Suprapubic skin (tissue), 3 donors: ENCODE data around the gene MAP1LC3B.

ENCODE experiments used
- EP300 ChIP-seq: sonication (generic); formaldehyde crosslinking; IDR thresholded peaks from one replicate; pipeline ENCODE4 v1.6.1; 2017; ENCODE audit warnings: antibody characterized with exemption
- POLR2A ChIP-seq, 2 donors: fragments of 450-650 bp; IDR thresholded peaks; one replicate each; pipeline ENCODE4 v1.6.1; 2017; ENCODE audit warnings: antibody characterized with exemption in 2 of 2, mild to moderate bottlenecking in 2 of 2, moderate library complexity in 2 of 2
- TF ChIP-seq, protein P1 (sequence below), 2 donors: fragments of 200-600 bp in 1 of 2; fragments of 450-650 bp in 1 of 2; sonication (generic) in 1 of 2; IDR thresholded peaks; one replicate each; pipeline ENCODE4 v1.5.1; 2016 to 2019; ENCODE audit warnings: antibody characterized with exemption in 2 of 2, mild to moderate bottlenecking in 1 of 2, moderate library complexity in 1 of 2

DNA sequence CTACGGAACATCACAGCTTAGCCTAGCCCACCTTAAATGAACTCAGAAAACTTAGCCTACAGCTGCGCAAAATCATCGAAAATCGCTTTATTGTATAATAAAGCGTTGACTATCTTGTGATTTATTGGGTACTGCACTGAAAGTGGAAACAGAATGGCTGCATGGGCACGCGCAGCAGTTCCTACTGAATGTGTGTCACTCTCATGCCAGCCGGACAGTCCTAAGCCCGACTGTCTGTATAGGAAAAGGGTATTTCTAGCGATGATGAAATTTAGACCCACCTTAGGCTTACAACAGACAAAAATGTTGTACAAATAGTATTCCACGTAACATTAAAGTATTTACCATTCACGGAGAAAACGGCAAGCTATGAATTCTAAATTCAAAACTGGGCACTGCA is 17.8 kb upstream of the MAP1LC3B start:
- TF ChIP-seq POLR2A (IDR thresholded peaks at IDR 0.05) (no peak), EP300 (no peak)
- TF ChIP-seq, protein P1, sequence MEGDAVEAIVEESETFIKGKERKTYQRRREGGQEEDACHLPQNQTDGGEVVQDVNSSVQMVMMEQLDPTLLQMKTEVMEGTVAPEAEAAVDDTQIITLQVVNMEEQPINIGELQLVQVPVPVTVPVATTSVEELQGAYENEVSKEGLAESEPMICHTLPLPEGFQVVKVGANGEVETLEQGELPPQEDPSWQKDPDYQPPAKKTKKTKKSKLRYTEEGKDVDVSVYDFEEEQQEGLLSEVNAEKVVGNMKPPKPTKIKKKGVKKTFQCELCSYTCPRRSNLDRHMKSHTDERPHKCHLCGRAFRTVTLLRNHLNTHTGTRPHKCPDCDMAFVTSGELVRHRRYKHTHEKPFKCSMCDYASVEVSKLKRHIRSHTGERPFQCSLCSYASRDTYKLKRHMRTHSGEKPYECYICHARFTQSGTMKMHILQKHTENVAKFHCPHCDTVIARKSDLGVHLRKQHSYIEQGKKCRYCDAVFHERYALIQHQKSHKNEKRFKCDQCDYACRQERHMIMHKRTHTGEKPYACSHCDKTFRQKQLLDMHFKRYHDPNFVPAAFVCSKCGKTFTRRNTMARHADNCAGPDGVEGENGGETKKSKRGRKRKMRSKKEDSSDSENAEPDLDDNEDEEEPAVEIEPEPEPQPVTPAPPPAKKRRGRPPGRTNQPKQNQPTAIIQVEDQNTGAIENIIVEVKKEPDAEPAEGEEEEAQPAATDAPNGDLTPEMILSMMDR (IDR thresholded peaks at IDR 0.05): no peak
